Measurements from ENCODE around the gene GLI1. TPM values are rescaled to one million over a fixed set of nuclear protein-coding genes. Genes with fewer than 3 reads are reported as not detected.

GLI1 gene
- polyA plus RNA-seq, 1 donor (not counting 4 experiments of a cell fraction or from before 2014, with no cell fraction given), result 1.0 TPM

DNA sequence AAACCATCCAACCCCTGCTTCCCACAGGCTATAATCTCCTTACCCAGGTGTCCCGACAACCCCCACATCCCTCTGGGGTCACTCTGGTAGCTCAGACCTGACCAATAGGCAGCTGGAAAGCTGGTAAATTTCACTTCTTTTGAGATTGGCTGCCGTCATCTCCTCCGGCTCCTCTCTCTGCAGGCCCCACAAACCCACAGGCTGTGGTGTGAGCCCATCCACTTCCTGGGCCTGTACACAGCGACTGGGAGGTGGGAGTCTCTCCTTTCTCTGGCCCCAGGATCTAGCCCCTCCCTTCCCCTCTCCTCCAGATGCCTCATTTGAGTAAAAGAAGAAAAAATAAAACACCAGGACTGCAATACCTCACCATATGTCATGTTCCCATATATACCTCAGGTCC lies 24.3 kb upstream of the GLI1 start:
- H2AFZ ChIP-seq (ENCODE audit: control insufficient read depth, low read length), result no peak overlapping the region
- no peak for DNase-seq (ENCODE audit: low read depth, low spot score)
- peaks cover 4% of the 10 kb centered on the region for H3K4me1 ChIP-seq (ENCODE audit: control insufficient read depth, extremely low read depth, insufficient read depth, low read length)

GRCh38 chr12:57438400-57438799 lies 21.2 kb upstream of the GLI1 start:
- Histone ChIP-seq H4K20me1 (ENCODE audit: control insufficient read depth, extremely low read depth, insufficient read depth, low read length) (no peaks in the 10 kb centered on the region), H3K79me2 (ENCODE audit: control insufficient read depth, insufficient read depth, low read length) (no peaks in the 10 kb centered on the region), H3K9ac (ENCODE audit: control insufficient read depth, extremely low read depth, insufficient read depth, low read length) (no peak overlapping the region), H3K4me3 (ENCODE audit: control insufficient read depth in 2 of 3, extremely low read depth in 1 of 3, insufficient read depth in 2 of 3, low read depth in 1 of 3, low read length in 3 of 3) (no peak overlapping the region), H3K4me2 (ENCODE audit: control insufficient read depth, extremely low read depth, insufficient read depth, low read depth, low read length) (no peak overlapping the region), H3K9me3 (ENCODE audit: control insufficient read depth, low read depth, low read length) (no peaks in the 10 kb centered on the region), H3K9me1 (ENCODE audit: control insufficient read depth, extremely low read depth, insufficient read depth, low read length) (no peaks in the 10 kb centered on the region), H3K36me3 (ENCODE audit: control insufficient read depth in 2 of 2, extremely low read depth in 1 of 2, insufficient read depth in 2 of 2, low read length in 2 of 2) (no peaks in the 10 kb centered on the region), H3K27ac (ENCODE audit: control insufficient read depth, insufficient read depth, low read length) (no peak overlapping the region), H3K4me1 (ENCODE audit: control insufficient read depth, extremely low read depth, insufficient read depth, low read length) (no peaks in the 10 kb centered on the region), H2AFZ (ENCODE audit: control insufficient read depth, low read length) (no peak overlapping the region), H3K27me3 (ENCODE audit: control insufficient read depth, extremely low read depth, insufficient read depth, low read length) (no peaks in the 10 kb centered on the region)
- TF ChIP-seq, protein P1, sequence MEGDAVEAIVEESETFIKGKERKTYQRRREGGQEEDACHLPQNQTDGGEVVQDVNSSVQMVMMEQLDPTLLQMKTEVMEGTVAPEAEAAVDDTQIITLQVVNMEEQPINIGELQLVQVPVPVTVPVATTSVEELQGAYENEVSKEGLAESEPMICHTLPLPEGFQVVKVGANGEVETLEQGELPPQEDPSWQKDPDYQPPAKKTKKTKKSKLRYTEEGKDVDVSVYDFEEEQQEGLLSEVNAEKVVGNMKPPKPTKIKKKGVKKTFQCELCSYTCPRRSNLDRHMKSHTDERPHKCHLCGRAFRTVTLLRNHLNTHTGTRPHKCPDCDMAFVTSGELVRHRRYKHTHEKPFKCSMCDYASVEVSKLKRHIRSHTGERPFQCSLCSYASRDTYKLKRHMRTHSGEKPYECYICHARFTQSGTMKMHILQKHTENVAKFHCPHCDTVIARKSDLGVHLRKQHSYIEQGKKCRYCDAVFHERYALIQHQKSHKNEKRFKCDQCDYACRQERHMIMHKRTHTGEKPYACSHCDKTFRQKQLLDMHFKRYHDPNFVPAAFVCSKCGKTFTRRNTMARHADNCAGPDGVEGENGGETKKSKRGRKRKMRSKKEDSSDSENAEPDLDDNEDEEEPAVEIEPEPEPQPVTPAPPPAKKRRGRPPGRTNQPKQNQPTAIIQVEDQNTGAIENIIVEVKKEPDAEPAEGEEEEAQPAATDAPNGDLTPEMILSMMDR (optimal IDR thresholded peaks at IDR 0.05 in 1 of 3, IDR thresholded peaks at IDR 0.05 in 1 of 3, conservative IDR thresholded peaks at IDR 0.05 in 1 of 3; ENCODE audit: extremely low read depth in 1 of 3, insufficient read depth in 2 of 3, low read length in 3 of 3), result no peak
- no peak for TF ChIP-seq EZH2 (IDR thresholded peaks at IDR 0.05; ENCODE audit: low read length)
- DNase-seq (ENCODE audit: low read depth, low spot score), result no peak
- dilution Hi-C loops (cut with MboI; ENCODE audit: extremely low pct_ligation_motif_present, low sequenced_read_pairs), result no loop called here
- no peak for FAIRE-seq

More for the DNA sequence above, 24.3 kb upstream of the GLI1 start:
- no peaks in the 10 kb centered on the region for H3K36me3 ChIP-seq (ENCODE audit: control insufficient read depth in 2 of 2, extremely low read depth in 1 of 2, insufficient read depth in 2 of 2, low read length in 2 of 2)
- H3K79me2 ChIP-seq (ENCODE audit: control insufficient read depth, insufficient read depth, low read length), result no peaks in the 10 kb centered on the region
- H3K9me3 ChIP-seq (ENCODE audit: control insufficient read depth, low read depth, low read length), result no peaks in the 10 kb centered on the region
- no peak overlapping the region for H3K9ac ChIP-seq (ENCODE audit: control insufficient read depth, extremely low read depth, insufficient read depth, low read length)
- no peak overlapping the region for H3K4me3 ChIP-seq (ENCODE audit: control insufficient read depth in 2 of 3, extremely low read depth in 1 of 3, insufficient read depth in 2 of 3, low read depth in 1 of 3, low read length in 3 of 3)
- FAIRE-seq, result no peak
- no peaks in the 10 kb centered on the region for H3K9me1 ChIP-seq (ENCODE audit: control insufficient read depth, extremely low read depth, insufficient read depth, low read length)
- dilution Hi-C loops (cut with MboI; ENCODE audit: extremely low pct_ligation_motif_present, low sequenced_read_pairs), result no loop called here
- no peaks in the 10 kb centered on the region for H4K20me1 ChIP-seq (ENCODE audit: control insufficient read depth, extremely low read depth, insufficient read depth, low read length)
- TF ChIP-seq EZH2 (IDR thresholded peaks at IDR 0.05; ENCODE audit: low read length), result no peak
- TF ChIP-seq, protein P1 (optimal IDR thresholded peaks at IDR 0.05 in 1 of 3, IDR thresholded peaks at IDR 0.05 in 1 of 3, conservative IDR thresholded peaks at IDR 0.05 in 1 of 3; ENCODE audit: extremely low read depth in 1 of 3, insufficient read depth in 2 of 3, low read length in 3 of 3), result no peak
- no peaks in the 10 kb centered on the region for H3K27me3 ChIP-seq (ENCODE audit: control insufficient read depth, extremely low read depth, insufficient read depth, low read length)
- no peak overlapping the region for H3K4me2 ChIP-seq (ENCODE audit: control insufficient read depth, extremely low read depth, insufficient read depth, low read depth, low read length)
- H3K27ac ChIP-seq (ENCODE audit: control insufficient read depth, insufficient read depth, low read length), result no peak overlapping the region
